Astrocyte (in vitro differentiated cells and primary cell): ENCODE results near the gene FILIP1L.

ENCODE experiments used
- EZH2 ChIP-seq: IDR thresholded peaks from 2 replicates; pipeline ENCODE4 v1.6.1; 2012; ENCODE audit warnings: mild to moderate bottlenecking, low read length, inconsistent platforms; ENCODE audit not compliant: insufficient read depth
- TF ChIP-seq, protein P1 (sequence below): IDR thresholded peaks from 2 replicates; pipeline ENCODE4 v1.5.1; 2011; ENCODE audit warnings: low read depth, mild to moderate bottlenecking, inconsistent platforms, low read length, moderate library complexity; ENCODE audit not compliant: insufficient read depth

DNA sequence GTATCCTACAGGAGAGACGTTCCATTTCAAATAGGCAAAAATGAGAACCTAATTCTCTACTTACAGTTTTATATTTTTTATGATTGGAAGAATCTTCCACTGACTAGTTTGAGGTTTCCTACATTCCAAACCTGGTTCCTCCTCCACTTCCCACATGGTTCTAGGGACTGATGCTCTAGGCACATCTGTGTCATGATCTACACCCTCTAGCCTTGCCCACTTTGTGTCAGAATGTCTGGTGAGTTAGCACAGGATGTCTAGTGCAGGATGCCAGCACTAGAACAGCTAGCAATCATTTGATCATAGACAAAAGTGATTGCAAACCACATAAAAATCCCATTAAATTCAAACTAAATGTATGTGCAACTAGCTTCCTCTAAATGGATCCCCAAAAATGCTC is 26.7 kb upstream of the FILIP1L start:
- TF ChIP-seq, protein P1, sequence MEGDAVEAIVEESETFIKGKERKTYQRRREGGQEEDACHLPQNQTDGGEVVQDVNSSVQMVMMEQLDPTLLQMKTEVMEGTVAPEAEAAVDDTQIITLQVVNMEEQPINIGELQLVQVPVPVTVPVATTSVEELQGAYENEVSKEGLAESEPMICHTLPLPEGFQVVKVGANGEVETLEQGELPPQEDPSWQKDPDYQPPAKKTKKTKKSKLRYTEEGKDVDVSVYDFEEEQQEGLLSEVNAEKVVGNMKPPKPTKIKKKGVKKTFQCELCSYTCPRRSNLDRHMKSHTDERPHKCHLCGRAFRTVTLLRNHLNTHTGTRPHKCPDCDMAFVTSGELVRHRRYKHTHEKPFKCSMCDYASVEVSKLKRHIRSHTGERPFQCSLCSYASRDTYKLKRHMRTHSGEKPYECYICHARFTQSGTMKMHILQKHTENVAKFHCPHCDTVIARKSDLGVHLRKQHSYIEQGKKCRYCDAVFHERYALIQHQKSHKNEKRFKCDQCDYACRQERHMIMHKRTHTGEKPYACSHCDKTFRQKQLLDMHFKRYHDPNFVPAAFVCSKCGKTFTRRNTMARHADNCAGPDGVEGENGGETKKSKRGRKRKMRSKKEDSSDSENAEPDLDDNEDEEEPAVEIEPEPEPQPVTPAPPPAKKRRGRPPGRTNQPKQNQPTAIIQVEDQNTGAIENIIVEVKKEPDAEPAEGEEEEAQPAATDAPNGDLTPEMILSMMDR = no peak
- no peak for TF ChIP-seq EZH2
